AG09309 (cell line): Measurements from ENCODE around the gene C16orf86.
A peak's percentile ranks its signal among the peaks of the same experiment; 100 is the strongest.

ENCODE experiments used
- DNase-seq: peaks from one replicate; pipeline ENCODE4 v3.0.0-alpha.2; 2010; ENCODE audit warnings: low read depth
- H3K4me3 ChIP-seq: 2 replicates; pipeline ENCODE4 v1.5.1; 2011; ENCODE audit warnings: mild to moderate bottlenecking, low read depth, low read length, moderate library complexity; ENCODE audit not compliant: control insufficient read depth
- TF ChIP-seq, protein P1 (sequence below): IDR thresholded peaks from 2 replicates; pipeline ENCODE4 v1.5.1; 2011; ENCODE audit warnings: mild to moderate bottlenecking, low read depth, low read length, inconsistent platforms; ENCODE audit not compliant: insufficient read depth, control insufficient read depth; ENCODE audit errors: missing control alignments

C16orf86 gene

GRCh38 chr16:67666559-67667452 lies at the start of gene C16orf86, which contains the start of gene ENKD1:
Gene C16orf86 (plus strand): TSS chr16:67666814. CDS start chr16:67666971, 157 bp downstream.
Gene ENKD1 (minus strand): TSS chr16:67666750. CDS start chr16:67666442, 308 bp downstream.
- peak within 1 kb of the TSS; percentile 48 for H3K4me3 ChIP-seq
- TF ChIP-seq, protein P1, sequence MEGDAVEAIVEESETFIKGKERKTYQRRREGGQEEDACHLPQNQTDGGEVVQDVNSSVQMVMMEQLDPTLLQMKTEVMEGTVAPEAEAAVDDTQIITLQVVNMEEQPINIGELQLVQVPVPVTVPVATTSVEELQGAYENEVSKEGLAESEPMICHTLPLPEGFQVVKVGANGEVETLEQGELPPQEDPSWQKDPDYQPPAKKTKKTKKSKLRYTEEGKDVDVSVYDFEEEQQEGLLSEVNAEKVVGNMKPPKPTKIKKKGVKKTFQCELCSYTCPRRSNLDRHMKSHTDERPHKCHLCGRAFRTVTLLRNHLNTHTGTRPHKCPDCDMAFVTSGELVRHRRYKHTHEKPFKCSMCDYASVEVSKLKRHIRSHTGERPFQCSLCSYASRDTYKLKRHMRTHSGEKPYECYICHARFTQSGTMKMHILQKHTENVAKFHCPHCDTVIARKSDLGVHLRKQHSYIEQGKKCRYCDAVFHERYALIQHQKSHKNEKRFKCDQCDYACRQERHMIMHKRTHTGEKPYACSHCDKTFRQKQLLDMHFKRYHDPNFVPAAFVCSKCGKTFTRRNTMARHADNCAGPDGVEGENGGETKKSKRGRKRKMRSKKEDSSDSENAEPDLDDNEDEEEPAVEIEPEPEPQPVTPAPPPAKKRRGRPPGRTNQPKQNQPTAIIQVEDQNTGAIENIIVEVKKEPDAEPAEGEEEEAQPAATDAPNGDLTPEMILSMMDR, result no peak
- no peak for DNase-seq

GRCh38 chr16:67628216-67628615 lies 38.4 kb upstream of the C16orf86 start:
- TF ChIP-seq, protein P1, result no peak
- no peak for DNase-seq
- H3K4me3 ChIP-seq, result no peak overlapping the region

GRCh38 chr16:67632415-67633172 lies 34.0 kb upstream of the C16orf86 start:
- TF ChIP-seq, protein P1, result no peak
- no peak for DNase-seq
- no peak overlapping the region for H3K4me3 ChIP-seq

DNA sequence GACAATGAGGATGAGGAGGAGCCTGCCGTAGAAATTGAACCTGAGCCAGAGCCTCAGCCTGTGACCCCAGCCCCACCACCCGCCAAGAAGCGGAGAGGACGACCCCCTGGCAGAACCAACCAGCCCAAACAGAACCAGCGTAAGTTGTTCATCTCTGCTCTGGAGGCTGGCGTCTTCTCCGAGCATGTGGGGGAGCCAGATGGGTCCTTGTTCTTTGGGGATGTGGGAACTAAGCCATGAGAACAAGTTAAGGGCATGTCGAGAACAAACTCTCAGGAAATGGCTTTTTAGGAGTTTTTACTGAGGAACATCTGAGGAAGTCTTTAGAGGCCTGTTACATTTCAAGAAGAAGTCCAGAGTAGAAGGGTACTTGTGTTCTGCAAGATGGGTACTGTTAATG lies 29.9 kb upstream of the C16orf86 start:
- DNase-seq, result no peak
- TF ChIP-seq, protein P1, result no peak
- H3K4me3 ChIP-seq, result no peak overlapping the region

DNA sequence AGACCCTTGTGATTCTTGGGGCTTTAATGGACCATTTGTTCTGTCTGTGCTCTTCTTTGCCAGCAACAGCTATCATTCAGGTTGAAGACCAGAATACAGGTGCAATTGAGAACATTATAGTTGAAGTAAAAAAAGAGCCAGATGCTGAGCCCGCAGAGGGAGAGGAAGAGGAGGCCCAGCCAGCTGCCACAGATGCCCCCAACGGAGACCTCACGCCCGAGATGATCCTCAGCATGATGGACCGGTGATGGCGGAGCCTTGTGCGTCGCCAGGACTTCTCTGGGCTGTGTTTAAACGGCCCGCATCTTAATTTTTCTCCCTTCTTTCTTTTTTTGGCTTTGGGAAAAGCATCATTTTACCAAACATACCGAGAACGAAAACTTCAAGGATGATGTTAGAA lies 29.0 kb upstream of the C16orf86 start:
- DNase-seq, result no peak
- H3K4me3 ChIP-seq, result no peak overlapping the region
- TF ChIP-seq, protein P1, result no peak

- no peak for DNase-seq
- TF ChIP-seq, protein P1, result peak; percentile 7
- no peak overlapping the region for H3K4me3 ChIP-seq
These were observed 24.6 kb upstream of the C16orf86 start for GRCh38 chr16:67641779-67642708.
